ENCODE data around the gene CCDC142.
A peak's percentile ranks its signal among the peaks of the same experiment; 100 is the strongest.

The CCDC142 gene

DNA sequence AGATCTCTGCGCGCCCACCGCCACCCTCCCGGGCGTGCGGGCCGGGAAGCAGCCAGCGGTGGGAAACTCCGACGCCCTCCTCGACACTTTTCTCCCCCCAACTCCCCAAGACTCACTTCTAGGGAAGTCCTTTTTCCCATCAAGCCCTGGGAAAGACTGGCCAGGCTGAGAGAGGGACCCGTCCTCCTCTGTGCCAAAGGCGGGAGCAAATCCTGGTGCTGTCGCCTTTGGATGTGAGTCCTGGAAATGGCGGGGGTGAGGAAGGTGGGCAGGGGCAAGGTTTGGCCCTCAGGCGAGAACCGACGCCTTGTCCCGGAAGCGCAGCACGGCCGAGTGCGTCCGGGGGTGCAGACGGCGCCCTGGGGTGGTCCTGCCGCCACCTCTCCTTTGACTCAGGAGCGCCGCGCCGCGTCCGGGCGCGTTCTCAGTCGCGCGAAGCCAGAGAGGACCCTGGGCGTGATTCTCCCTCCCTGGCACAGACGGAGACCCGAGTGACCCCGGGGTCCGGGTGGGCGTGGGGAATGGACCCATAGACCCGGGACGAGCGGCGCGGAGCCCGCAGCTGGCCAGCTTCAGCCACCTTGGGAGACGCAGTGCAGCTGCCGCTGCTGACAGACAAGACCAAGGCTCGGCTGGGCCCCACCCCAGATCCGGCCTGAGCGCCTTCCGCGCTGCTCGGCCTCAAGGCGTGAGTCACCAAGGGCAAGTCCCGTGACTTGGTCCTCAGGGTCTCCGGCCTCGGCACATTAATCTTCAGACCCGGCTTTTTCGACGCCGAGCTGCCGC lies 20.1 kb upstream of the CCDC142 start:
- TF ChIP-seq, protein P1, sequence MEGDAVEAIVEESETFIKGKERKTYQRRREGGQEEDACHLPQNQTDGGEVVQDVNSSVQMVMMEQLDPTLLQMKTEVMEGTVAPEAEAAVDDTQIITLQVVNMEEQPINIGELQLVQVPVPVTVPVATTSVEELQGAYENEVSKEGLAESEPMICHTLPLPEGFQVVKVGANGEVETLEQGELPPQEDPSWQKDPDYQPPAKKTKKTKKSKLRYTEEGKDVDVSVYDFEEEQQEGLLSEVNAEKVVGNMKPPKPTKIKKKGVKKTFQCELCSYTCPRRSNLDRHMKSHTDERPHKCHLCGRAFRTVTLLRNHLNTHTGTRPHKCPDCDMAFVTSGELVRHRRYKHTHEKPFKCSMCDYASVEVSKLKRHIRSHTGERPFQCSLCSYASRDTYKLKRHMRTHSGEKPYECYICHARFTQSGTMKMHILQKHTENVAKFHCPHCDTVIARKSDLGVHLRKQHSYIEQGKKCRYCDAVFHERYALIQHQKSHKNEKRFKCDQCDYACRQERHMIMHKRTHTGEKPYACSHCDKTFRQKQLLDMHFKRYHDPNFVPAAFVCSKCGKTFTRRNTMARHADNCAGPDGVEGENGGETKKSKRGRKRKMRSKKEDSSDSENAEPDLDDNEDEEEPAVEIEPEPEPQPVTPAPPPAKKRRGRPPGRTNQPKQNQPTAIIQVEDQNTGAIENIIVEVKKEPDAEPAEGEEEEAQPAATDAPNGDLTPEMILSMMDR (IDR thresholded peaks at IDR 0.05; ENCODE audit: low read depth, low read length, missing control alignments), result peak; percentile 51
- H3K36me3 ChIP-seq (replicated peaks), result peaks cover 8% of the 10 kb centered on the region
- H3K4me3 ChIP-seq (ENCODE audit: low read depth, low read length), result peak overlapping the region; percentile 68
- H3K27me3 ChIP-seq (replicated peaks), result peaks cover 15% of the 10 kb centered on the region
- in situ Hi-C loops (cut with HindIII; ENCODE audit: low pct_ligation_motif_present, low sequenced_read_pairs), result no loop called here
- DNase-seq, result peak; percentile 74
- H3K27ac ChIP-seq, result peak overlapping the region; percentile 72

DNA sequence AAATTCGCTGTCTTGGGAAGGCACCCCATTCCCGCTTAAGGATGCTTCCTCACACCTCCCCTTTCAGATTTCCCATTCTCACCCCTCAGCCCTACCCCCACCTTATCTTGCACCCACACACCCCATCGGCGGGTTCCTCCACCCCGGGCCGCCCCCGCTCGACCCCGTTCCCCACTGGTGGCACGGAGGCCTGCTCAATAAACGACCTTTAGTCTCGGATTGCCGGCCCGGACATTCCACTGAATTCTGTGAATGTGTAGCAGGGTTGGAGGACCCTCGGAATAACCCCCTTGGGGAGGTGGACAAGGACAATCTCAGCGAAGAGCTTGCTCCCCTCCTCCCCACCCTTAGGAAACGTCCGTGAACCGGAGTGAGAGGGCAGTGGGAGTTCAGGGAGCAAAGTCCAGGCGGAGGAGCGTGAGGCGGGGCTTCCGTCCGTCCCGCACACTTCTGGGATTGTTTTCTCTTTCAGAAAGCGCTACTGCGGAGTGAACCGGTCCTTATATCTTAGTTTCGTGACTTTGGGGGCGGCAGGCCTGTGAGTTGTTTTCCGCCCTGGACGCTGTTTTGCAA lies 19.4 kb upstream of the CCDC142 start:
- H3K27ac ChIP-seq, result no peak overlapping the region
- DNase-seq, result no peak
- H3K36me3 ChIP-seq (replicated peaks), result peaks cover 8% of the 10 kb centered on the region
- in situ Hi-C loops (cut with HindIII; ENCODE audit: low pct_ligation_motif_present, low sequenced_read_pairs), result no loop called here
- peaks cover 17% of the 10 kb centered on the region for H3K27me3 ChIP-seq (replicated peaks)
- peak overlapping the region; percentile 68 for H3K4me3 ChIP-seq (ENCODE audit: low read depth, low read length)
- TF ChIP-seq, protein P1 (IDR thresholded peaks at IDR 0.05; ENCODE audit: low read depth, low read length, missing control alignments), result no peak

DNA sequence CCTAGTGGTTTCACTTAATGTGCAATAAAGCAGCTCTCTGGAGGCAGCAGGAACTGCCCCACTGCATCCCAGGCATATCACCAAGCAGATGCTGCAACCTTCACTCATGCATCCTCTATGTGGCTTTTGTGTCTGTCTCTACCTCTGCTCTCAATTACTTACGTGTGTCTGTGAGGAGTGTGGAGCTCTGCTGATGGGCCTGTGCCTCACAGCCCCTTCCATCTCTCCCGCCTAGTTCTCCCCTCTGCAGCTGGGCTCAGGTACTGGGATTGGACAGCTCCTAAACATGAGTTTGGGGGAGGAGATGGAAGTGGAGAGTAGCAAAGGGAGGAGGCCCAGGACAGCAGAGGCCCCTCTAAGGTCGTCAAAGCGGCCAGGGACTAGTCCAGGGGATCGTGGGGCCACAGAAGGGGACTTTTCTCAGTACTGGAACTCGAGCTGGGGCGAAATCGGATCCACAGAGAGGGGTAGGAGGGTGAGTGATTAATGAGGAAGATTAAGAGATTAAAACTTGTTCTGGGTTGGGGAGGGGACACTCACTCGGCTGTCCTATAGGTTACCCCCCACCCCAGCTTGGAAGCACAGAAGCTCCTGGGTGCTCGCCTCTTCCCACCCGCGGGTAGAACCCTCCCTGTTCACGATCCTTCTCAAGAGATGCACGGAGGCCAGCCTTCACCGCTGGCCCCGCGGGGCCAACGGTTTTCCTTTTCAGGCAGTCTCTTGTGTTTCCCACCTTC lies 18.7 kb upstream of the CCDC142 start:
- Histone ChIP-seq H3K4me3 (ENCODE audit: low read depth, low read length) (peak overlapping the region; percentile 68), H3K27me3 (replicated peaks) (peaks cover 17% of the 10 kb centered on the region)

DNA sequence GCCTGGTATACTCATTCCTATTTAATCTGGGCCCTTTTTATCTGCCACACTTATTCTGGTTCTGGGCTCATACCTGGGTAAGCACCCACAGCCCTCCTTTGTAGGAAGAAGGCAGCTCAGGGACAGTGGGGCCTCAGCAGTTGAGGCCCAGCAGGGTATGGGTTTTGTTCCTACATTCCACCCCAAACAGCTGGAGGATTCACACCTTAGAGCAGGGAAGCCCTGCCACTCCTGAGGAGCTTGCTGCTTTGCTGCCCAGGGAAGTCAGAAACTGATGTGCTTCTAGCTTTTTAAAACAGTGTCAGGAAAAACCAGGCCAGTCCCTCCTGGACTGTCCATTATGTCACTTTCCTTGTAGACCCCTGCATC lies 17.8 kb upstream of the CCDC142 start:
- Histone ChIP-seq H3K4me3 (ENCODE audit: low read depth, low read length) (no peak overlapping the region), H3K27me3 (replicated peaks) (peaks cover 17% of the 10 kb centered on the region), H3K36me3 (replicated peaks) (peaks cover 3% of the 10 kb centered on the region), H3K27ac (no peak overlapping the region)
- no peak for DNase-seq
- TF ChIP-seq, protein P1 (IDR thresholded peaks at IDR 0.05; ENCODE audit: low read depth, low read length, missing control alignments), result no peak
- in situ Hi-C loops (cut with HindIII; ENCODE audit: low pct_ligation_motif_present, low sequenced_read_pairs), result no loop called here

More for the DNA sequence above, 18.7 kb upstream of the CCDC142 start:
- TF ChIP-seq, protein P1 (IDR thresholded peaks at IDR 0.05; ENCODE audit: low read depth, low read length, missing control alignments), result no peak
- H3K27ac ChIP-seq, result no peak overlapping the region
- DNase-seq, result no peak
- peaks cover 8% of the 10 kb centered on the region for H3K36me3 ChIP-seq (replicated peaks)
- in situ Hi-C loops (cut with HindIII; ENCODE audit: low pct_ligation_motif_present, low sequenced_read_pairs), result no loop called here

DNA sequence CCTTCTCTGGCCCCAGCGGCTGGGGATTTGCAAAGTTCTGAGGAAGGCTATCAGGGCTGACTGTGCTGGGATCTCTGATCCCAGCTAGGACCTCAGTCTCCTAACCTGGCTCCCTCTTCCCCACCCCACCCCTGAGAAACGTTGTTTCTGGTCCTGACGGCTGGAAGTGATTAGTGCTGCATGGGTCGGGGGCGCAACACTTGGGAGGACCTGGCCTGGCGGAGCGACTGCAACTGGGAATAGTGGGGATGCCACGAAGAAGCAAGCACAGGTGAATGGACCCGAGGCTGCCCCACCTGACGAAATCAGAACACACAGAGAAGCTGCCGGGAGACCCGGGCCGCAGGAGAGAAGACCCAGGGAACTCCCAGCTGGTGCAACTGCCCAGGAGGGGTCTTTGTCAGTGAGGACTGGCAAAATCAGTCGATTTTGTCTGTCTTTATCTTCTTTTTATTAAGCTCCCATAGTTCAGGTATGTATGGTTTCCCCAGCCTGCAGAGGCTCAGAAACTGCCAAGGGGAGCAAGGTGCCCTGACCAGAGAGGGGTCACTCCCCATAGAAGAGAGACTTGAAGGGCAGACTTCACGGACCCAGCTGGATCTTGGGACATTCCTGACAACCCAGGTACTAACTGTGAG lies 17.3 kb upstream of the CCDC142 start:
- H3K4me3 ChIP-seq (ENCODE audit: low read depth, low read length), result no peak overlapping the region
- peaks cover 17% of the 10 kb centered on the region for H3K27me3 ChIP-seq (replicated peaks)
- in situ Hi-C loops (cut with HindIII; ENCODE audit: low pct_ligation_motif_present, low sequenced_read_pairs), result no loop called here

More for the DNA sequence above, 17.3 kb upstream of the CCDC142 start:
- H3K27ac ChIP-seq, result no peak overlapping the region
- no peak for DNase-seq
- TF ChIP-seq, protein P1 (IDR thresholded peaks at IDR 0.05; ENCODE audit: low read depth, low read length, missing control alignments), result no peak
- no peaks in the 10 kb centered on the region for H3K36me3 ChIP-seq (replicated peaks)

Measured in brain microvascular endothelial cell (primary cell).